PC-9 (cell line): ENCODE data around the gene TMEM131L. TPM values are rescaled to one million over a fixed set of nuclear protein-coding genes. Genes with fewer than 3 reads are reported as not detected.

Experiments
- BruUV-seq: library from RNA; stranded (reverse); fragments of 400-500 nt; replicated peaks from 2 replicates; lab custom pipeline; 2021; lab: Mats Ljungman, UMichigan
- CTCF ChIA-PET: fragments of 300-600 bp; sonication (Branson Sonifier 250); formaldehyde crosslinking; loops from one replicate; lab custom pipeline; 2022; ENCODE audit warnings: antibody characterized with exemption; lab: Charles Lee
- POLR2A ChIA-PET: fragments of 300-600 bp; sonication (Branson Sonifier 250); formaldehyde crosslinking; loops from one replicate; lab custom pipeline; 2022; ENCODE audit warnings: antibody characterized with exemption; ENCODE audit not compliant: unreplicated experiment; lab: Charles Lee
- DNase-seq, 2 experiments: peaks; one replicate each; pipeline versions ENCODE4 v3.0.0 to v3.0.0-alpha.2; 2015 to 2022; ENCODE audit warnings: mixed read lengths in 1 of 2
- H2AFZ ChIP-seq: fragments of 200-600 bp; sonication (generic); 2 replicates; pipeline ENCODE4 v1.8.1; 2017; ENCODE audit warnings: antibody characterized with exemption
- H3F3A ChIP-seq: fragments of 200-600 bp; sonication (generic); 2 replicates; pipeline ENCODE4 v1.8.1; 2017; ENCODE audit warnings: antibody characterized with exemption, mild to moderate bottlenecking, low read depth; ENCODE audit not compliant: insufficient read depth
- H3K27ac ChIP-seq: fragments of 200-600 bp; sonication (generic); 2 replicates; pipeline ENCODE4 v1.6.1; 2016; ENCODE audit warnings: mixed run types
- H3K27me3 ChIP-seq: fragments of 200-600 bp; sonication (generic); 2 replicates; pipeline ENCODE4 v1.6.1; 2016; ENCODE audit warnings: low read depth, mixed run types; ENCODE audit not compliant: insufficient read depth
- H3K36me3 ChIP-seq: fragments of 200-600 bp; sonication (generic); 2 replicates; pipeline ENCODE4 v1.6.1; 2016; ENCODE audit warnings: low read depth, mixed run types
- H3K4me1 ChIP-seq: fragments of 200-600 bp; sonication (generic); replicated peaks from 2 replicates; pipeline ENCODE4 v1.6.1; 2016; ENCODE audit warnings: mixed run types; ENCODE audit not compliant: insufficient read depth
- H3K4me2 ChIP-seq: fragments of 200-600 bp; sonication (generic); 2 replicates; pipeline ENCODE4 v1.6.1; 2017; ENCODE audit warnings: mixed run types
- H3K4me3 ChIP-seq: fragments of 200-600 bp; sonication (generic); 2 replicates; pipeline ENCODE4 v1.6.1; 2016; ENCODE audit warnings: mixed run types
- H3K79me2 ChIP-seq: fragments of 200-600 bp; sonication (generic); 2 replicates; pipeline ENCODE4 v1.6.1; 2017; ENCODE audit warnings: low read depth, mixed run types
- H3K9me2 ChIP-seq: fragments of 200-600 bp; sonication (generic); 2 replicates; pipeline ENCODE4 v1.8.1; 2017; ENCODE audit warnings: mild to moderate bottlenecking; ENCODE audit not compliant: insufficient read depth
- H3K9me3 ChIP-seq: fragments of 200-600 bp; sonication (generic); 2 replicates; pipeline ENCODE4 v1.8.1; 2016; ENCODE audit warnings: low read depth; ENCODE audit not compliant: insufficient read depth
- H4K20me1 ChIP-seq: fragments of 200-600 bp; sonication (generic); 2 replicates; pipeline ENCODE4 v1.8.1; 2017; ENCODE audit not compliant: insufficient read depth
- CTCF ChIP-seq: fragments of 200-600 bp; sonication (generic); conservative IDR thresholded peaks from 2 replicates; pipeline ENCODE4 v1.6.1; 2017; ENCODE audit warnings: mixed run types, antibody characterized with exemption, mild to moderate bottlenecking, moderate library complexity
- EZH2 ChIP-seq: fragments of 200-600 bp; sonication (generic); IDR thresholded peaks from 2 replicates; pipeline ENCODE4 v1.8.0; 2017; ENCODE audit warnings: antibody characterized with exemption, low read depth
- intact Hi-C: fragments of 100-400 bp; cut with micrococcal nuclease; formaldehyde crosslinking; loops from one replicate; pipeline ENCODE4 v1.10.0; 2022; ENCODE audit not compliant: unreplicated experiment
- total RNA-seq: library from RNA; stranded (reverse); gene quantifications from 2 replicates; pipeline ENCODE4 v1.2.3, GENCODE V29; 2021

The TMEM131L gene
- total RNA-seq, 1 experiment from 2014 or later = 3.8 TPM

DNA sequence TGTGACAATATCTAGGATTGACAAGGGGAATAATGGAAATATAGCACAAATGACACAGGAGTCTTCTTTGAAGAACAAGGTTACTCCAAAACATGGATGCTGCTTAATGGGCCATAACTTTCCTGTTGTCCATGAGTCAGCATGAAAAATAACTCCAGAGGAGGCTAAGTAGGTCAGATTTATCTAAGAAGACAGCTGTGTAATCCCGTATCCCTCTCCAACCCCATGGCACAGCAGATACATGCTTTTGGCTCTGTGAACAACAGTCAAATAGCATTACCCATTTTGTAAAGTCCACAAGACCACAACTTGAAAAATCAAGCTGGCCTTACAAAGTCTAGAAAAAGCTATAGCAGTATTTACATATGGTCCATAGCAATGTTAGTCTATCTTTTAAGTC, 2.1 kb upstream of the TMEM131L start:
- Histone ChIP-seq H4K20me1 (no peaks in the 10 kb centered on the region), H2AFZ (no peak overlapping the region), H3K4me3 (no peak overlapping the region), H3K36me3 (no peaks in the 10 kb centered on the region), H3K9me3 (no peaks in the 10 kb centered on the region), H3K9me2 (no peaks in the 10 kb centered on the region), H3K4me1 (peaks cover 26% of the 10 kb centered on the region), H3F3A (peaks cover 16% of the 10 kb centered on the region), H3K27me3 (no peaks in the 10 kb centered on the region), H3K4me2 (no peak overlapping the region), H3K79me2 (peaks cover 5% of the 10 kb centered on the region; the same call in 1 of the 2 replicates), H3K27ac (no peak overlapping the region)
- intact Hi-C loops = no loop called here
- TF ChIP-seq EZH2 (no peak), CTCF (no peak)
- BruUV-seq = no TSS peak
- POLR2A ChIA-PET = no interaction called here
- DNase-seq = no peak
- CTCF ChIA-PET = interaction anchor here (0.6 kb wide), 1 partner anchor 137 kb away, joined by 9 read pairs; no protein-coding TSS in a partner anchor

DNA sequence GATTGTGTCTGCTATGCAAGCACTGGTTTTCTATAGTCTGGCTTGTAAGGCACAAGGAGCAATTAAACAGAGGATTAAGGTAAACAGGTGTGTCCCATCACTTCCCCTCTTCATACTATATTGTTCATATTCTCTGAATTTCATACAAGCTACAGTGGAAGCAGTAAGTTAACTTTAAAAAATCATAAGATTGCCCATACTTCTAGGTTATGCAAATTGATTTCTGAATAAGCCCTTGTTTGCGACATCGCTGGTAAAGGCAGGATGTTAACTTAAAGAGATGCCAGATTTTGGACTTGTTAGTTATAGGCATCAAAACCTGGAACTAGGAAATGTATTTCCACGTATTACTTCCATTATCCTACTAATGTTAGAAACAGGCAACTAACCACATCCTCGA, 1.0 kb upstream of the TMEM131L start:
- H3F3A ChIP-seq = peaks cover 16% of the 10 kb centered on the region
- no peaks in the 10 kb centered on the region for H3K27me3 ChIP-seq
- H3K36me3 ChIP-seq = no peaks in the 10 kb centered on the region
- no peaks in the 10 kb centered on the region for H4K20me1 ChIP-seq
- no peaks in the 10 kb centered on the region for H3K9me3 ChIP-seq
- peaks cover 27% of the 10 kb centered on the region for H3K4me1 ChIP-seq
- no peaks in the 10 kb centered on the region for H3K9me2 ChIP-seq
- no peak overlapping the region for H3K27ac ChIP-seq
- peak overlapping the region; percentile 87; the same call in 1 of the 2 replicates for H3K4me3 ChIP-seq
- H3K79me2 ChIP-seq = peaks cover 5% of the 10 kb centered on the region
- intact Hi-C loops = no loop called here
- CTCF ChIA-PET = interaction anchor here (0.8 to 1.7 kb wide), 3 partner anchors 21 to 109 kb away, joined by 3 to 7 read pairs (median 6); no protein-coding TSS in a partner anchor
- peak overlapping the region; percentile 90 for H3K4me2 ChIP-seq
- POLR2A ChIA-PET = no interaction called here
- TF ChIP-seq CTCF = no peak
- TF ChIP-seq EZH2 = no peak
- no TSS peak for BruUV-seq
- no peak for DNase-seq
- peak overlapping the region; percentile 87 for H2AFZ ChIP-seq

GRCh38 chr4:153465615-153466080, 512 bp upstream of the TMEM131L start:
- peaks cover 5% of the 10 kb centered on the region for H3K79me2 ChIP-seq
- POLR2A ChIA-PET = interaction anchor here (0.6 kb wide), 1 partner anchor 242 kb away, joined by 4 read pairs; no protein-coding TSS in a partner anchor

More at GRCh38 chr4:153465615-153466080, 512 bp upstream of the TMEM131L start:
- Histone ChIP-seq H3K27me3 (no peaks in the 10 kb centered on the region), H3F3A (peaks cover 16% of the 10 kb centered on the region), H3K4me3 (peak overlapping the region; percentile 87), H3K9me3 (no peaks in the 10 kb centered on the region), H3K4me2 (peak overlapping the region; percentile 90), H4K20me1 (no peaks in the 10 kb centered on the region), H2AFZ (peak overlapping the region; percentile 87), H3K4me1 (peaks cover 27% of the 10 kb centered on the region), H3K27ac (peak overlapping the region; percentile 16; the same call in 1 of the 2 replicates), H3K9me2 (no peaks in the 10 kb centered on the region), H3K36me3 (no peaks in the 10 kb centered on the region)
- CTCF ChIA-PET = interaction anchor here (0.8 to 1.7 kb wide), 3 partner anchors 21 to 109 kb away, joined by 3 to 7 read pairs (median 6); no protein-coding TSS in a partner anchor
- 0 out of 2 replicates have a peak, but pooled peaks have one; percentile 19 for TF ChIP-seq CTCF
- TF ChIP-seq EZH2 = no peak
- intact Hi-C loops = loop anchor here (2.0 kb wide), 1 partner anchor 21 kb away; no protein-coding TSS in a partner anchor
- BruUV-seq = no TSS peak
- peak; percentile 34 to 35 for DNase-seq
